K562 (cell line): ENCODE results near the gene KBTBD12. TPM values are rescaled to one million over a fixed set of nuclear protein-coding genes. Genes with fewer than 3 reads are reported as not detected.
"Not testable (repeated sequence)": the region's sequence is repeated elsewhere in the genome, so short reads cannot be mapped to it uniquely, and the experiment has no call there.

ENCODE experiments used
- ATAC-seq: fragments of 200-7000 bp; cut with Tn5 transposase; 3 replicates; pipeline ENCODE4 v1.9.1; 2020; ENCODE audit warnings: moderate library complexity
- BruUV-seq: library from RNA; stranded (reverse); fragments of 400-500 nt; replicated peaks from 2 replicates; lab custom pipeline; 2021; lab: Mats Ljungman, UMichigan
- CTCF ChIA-PET: fragments of 300-600 bp; formaldehyde crosslinking; extraction: SDS; loops from one replicate; lab custom pipeline; 2021; ENCODE audit warnings: low intra/inter-chr PET ratio; lab: Yijun Ruan, JAX
- POLR2A ChIA-PET: fragments of 300-600, 350-650 bp; sonication (Branson Sonifier 250); formaldehyde crosslinking; extraction: SDS; loops from one replicate; lab custom pipeline; 2021; ENCODE audit warnings: antibody characterized with exemption, inconsistent platforms; lab: Yijun Ruan, JAX
- DNase-seq, 4 experiments: peaks; one replicate each; pipeline versions ENCODE4 v3.0.0 to v3.0.0-alpha.2; 2011 to 2018; ENCODE audit warnings: low spot score in 3 of 4, mixed read lengths in 3 of 4; ENCODE audit errors: extremely low read depth in 1 of 4
- FAIRE-seq: peaks from 2 replicates; lab custom pipeline; 2011; peaks lifted over from hg19 to GRCh38; lab: Jason Lieb, UNC
- H2AFZ ChIP-seq: 2 replicates; pipeline ENCODE4 v1.6.0; 2011; ENCODE audit warnings: low read depth, low read length, control low read depth, inconsistent platforms
- H3K27ac ChIP-seq: fragments of 200-600 bp; 3 replicates; pipeline ENCODE4 v1.8.0; 2011; ENCODE audit warnings: low read depth, mild to moderate bottlenecking, control low read depth, inconsistent platforms, low read length, moderate library complexity, mixed read lengths; ENCODE audit errors: extremely low read depth
- H3K27me3 ChIP-seq, 2 experiments: fragments of 300-600 bp in 1 of 2; 2 replicates in 1 of 2; 3 replicates in 1 of 2; pipeline versions ENCODE4 v1.6.0 to v1.8.0; 2011; ENCODE audit warnings: inconsistent platforms in 2 of 2, low read length in 2 of 2, mild to moderate bottlenecking in 1 of 2, mixed read lengths in 1 of 2, moderate library complexity in 1 of 2; ENCODE audit not compliant: control insufficient read depth in 2 of 2, insufficient read depth in 2 of 2
- H3K36me3 ChIP-seq: fragments of 300-600 bp; 3 replicates; pipeline ENCODE4 v1.8.0; 2011; ENCODE audit warnings: mild to moderate bottlenecking, low read length, inconsistent platforms; ENCODE audit not compliant: control insufficient read depth, insufficient read depth
- H3K4me1 ChIP-seq, 2 experiments: fragments of 200-600 bp in 1 of 2; replicated peaks in 1 of 2; 2 replicates in 1 of 2; 3 replicates in 1 of 2; pipeline versions ENCODE4 v1.5.1 to v1.8.0; 2011; ENCODE audit warnings: inconsistent platforms in 2 of 2, low read length in 2 of 2, mild to moderate bottlenecking in 1 of 2, mixed read lengths in 1 of 2, moderate library complexity in 1 of 2; ENCODE audit not compliant: control insufficient read depth in 2 of 2, insufficient read depth in 2 of 2
- H3K4me2 ChIP-seq: 2 replicates; pipeline ENCODE4 v1.6.1; 2011; ENCODE audit warnings: low read length, control low read depth, inconsistent platforms, mixed read lengths; ENCODE audit not compliant: insufficient read depth
- H3K4me3 ChIP-seq: fragments of 200-600 bp; sonication (generic), shearing (Covaris generic); 2 replicates; pipeline ENCODE4 v1.5.1; 2016; ENCODE audit warnings: control low read depth, inconsistent platforms
- H3K79me2 ChIP-seq: fragments of 200-600 bp; 3 replicates; pipeline ENCODE4 v1.8.0; 2011; ENCODE audit warnings: low read length, inconsistent platforms; ENCODE audit not compliant: control insufficient read depth, insufficient read depth
- H3K9ac ChIP-seq, 2 experiments: 2 replicates each; pipeline versions ENCODE4 v1.6.0 to v1.6.1; 2011; ENCODE audit warnings: low read depth in 2 of 2, low read length in 2 of 2, control low read depth in 1 of 2, inconsistent platforms in 1 of 2, mild to moderate bottlenecking in 1 of 2, mixed read lengths in 1 of 2; ENCODE audit not compliant: insufficient read depth in 1 of 2
- H3K9me1 ChIP-seq: one replicate; pipeline ENCODE4 v1.6.0; 2011; ENCODE audit warnings: inconsistent platforms, mild to moderate bottlenecking, low read length, moderate library complexity; ENCODE audit not compliant: control insufficient read depth, insufficient read depth
- H3K9me3 ChIP-seq: replicated peaks from 2 replicates; pipeline ENCODE4 v1.5.1; 2011; ENCODE audit warnings: low read depth, low read length, inconsistent platforms; ENCODE audit not compliant: control insufficient read depth, insufficient read depth
- H4K20me1 ChIP-seq: replicated peaks from 2 replicates; pipeline ENCODE4 v1.6.1; 2011; ENCODE audit warnings: low read length, inconsistent platforms, mixed read lengths; ENCODE audit not compliant: control insufficient read depth, insufficient read depth
- HNRNPLL ChIP-seq: fragments of 200-400 bp; formaldehyde crosslinking; IDR thresholded peaks from 2 replicates; pipeline ENCODE4 v1.6.1; 2017; ENCODE audit warnings: low read length, low read depth, mild to moderate bottlenecking; ENCODE audit not compliant: poor library complexity, severe bottlenecking
- MAFG ChIP-seq: fragments of 450-650 bp; conservative IDR thresholded peaks from 2 replicates; pipeline ENCODE4 v1.6.1; 2016; ENCODE audit warnings: missing genetic modification characterization, missing compliant biosample characterization
- ZNF316 ChIP-seq: fragments of 450-650 bp; IDR thresholded peaks from 2 replicates; pipeline ENCODE4 v1.6.1; 2016
- ZSCAN29 ChIP-seq: fragments of 450-650 bp; IDR thresholded peaks from 2 replicates; pipeline ENCODE4 v1.6.1; 2017
- WGBS: fragments of 100-300 bp; shearing (Covaris generic); methylation state at CpG from one replicate; pipeline ENCODE4 v1.1.6; 2016; ENCODE audit warnings: low coverage, mixed read lengths; ENCODE audit not compliant: insufficient coverage; ENCODE audit errors: missing lambda C conversion rate; 5-methylcytosine and 5-hydroxymethylcytosine counted together
- in situ Hi-C: fragments of 300-500 bp; cut with MboI; formaldehyde crosslinking; loops from 4 replicates; pipeline ENCODE4 v1.15.0; 2018; ENCODE audit warnings: inconsistent platforms, mixed read lengths
- intact Hi-C: fragments of 100-400 bp; cut with micrococcal nuclease; formaldehyde crosslinking; loops from 2 replicates; pipeline ENCODE4 v1.14.2; 2022
- polyA plus RNA-seq, 8 experiments: library from polyadenylated mRNA; depleted of rRNA in 4 of 8; stranded (reverse) in 5 of 8; unstranded in 3 of 8; fragments of >200 nt; fragmentation: Nextera tagmentation in 2 of 8; fragmentation: Illumina TruSeq in 1 of 8; extraction: Ambion mirVana in 2 of 8; extraction: Trizol in 1 of 8; gene quantifications; 2 replicates each; pipeline versions ENCODE4 v1.2.1 to v1.2.3, GENCODE V29; 2011 to 2014; ENCODE audit warnings: inconsistent platforms in 1 of 8, missing spikeins in 1 of 8
- total RNA-seq, 7 experiments: library from RNA; depleted of rRNA in 6 of 7; stranded (reverse); fragments of >200 nt in 6 of 7; fragmentation: Illumina TruSeq in 2 of 7; extraction: Trizol in 2 of 7; gene quantifications; 2 replicates each; pipeline versions ENCODE4 v1.2.1 to v1.2.3, GENCODE V29; 2011 to 2021; ENCODE audit warnings: low replicate concordance in 1 of 7
- TF ChIP-seq, protein P1 (sequence below): sonication (generic); formaldehyde crosslinking; IDR thresholded peaks from 2 replicates; pipeline ENCODE4 v1.8.1; 2022; ENCODE audit warnings: missing genetic modification reagents

KBTBD12 gene
- total and polyA plus RNA-seq, 9 of the 15 experiments (the other 6 are each of a cell fraction or from before 2014, with no cell fraction given), result not detected

DNA sequence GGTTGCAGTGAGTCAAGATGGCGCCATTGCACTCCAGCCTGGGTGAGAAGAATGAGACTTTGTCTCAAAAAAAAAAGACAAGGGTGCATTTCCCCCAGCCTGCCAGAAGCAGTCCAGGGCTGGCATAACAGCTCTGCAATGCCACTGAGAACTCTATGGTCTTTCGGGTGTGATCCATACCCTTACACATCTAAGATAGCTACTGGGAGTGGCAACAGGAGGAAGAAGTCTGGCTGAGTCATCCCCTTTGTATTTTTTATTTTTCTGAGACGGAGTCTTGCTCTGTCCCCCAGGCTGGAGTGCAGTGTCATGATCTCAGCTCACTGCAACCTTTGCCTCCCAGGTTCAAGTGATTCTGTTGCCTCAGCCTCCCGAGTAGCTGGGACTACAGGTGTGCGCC lies 40.9 kb upstream of the KBTBD12 start:
- ATAC-seq, H2AFZ ChIP-seq, H3K27ac ChIP-seq, H3K4me3 ChIP-seq, POLR2A ChIA-PET, H3K9me1 ChIP-seq, CTCF ChIA-PET, intact Hi-C loops, H3K79me2 ChIP-seq, H3K9me3 ChIP-seq, H3K4me2 ChIP-seq, BruUV-seq, H3K36me3 ChIP-seq, FAIRE-seq, H3K4me1 ChIP-seq, H3K9ac ChIP-seq, in situ Hi-C loops, H4K20me1 ChIP-seq, DNase-seq: not testable (repeated sequence)
- WGBS, result 3% methylated on average over 4 of the region's 5 CpGs
- peaks cover 3 to 12% of the 10 kb centered on the region in 2 experiments; a peak in 3 of 5 replicates for H3K27me3 ChIP-seq
- TF ChIP-seq MAFG, result peak; percentile 30; the same call in 1 of the 2 replicates
- TF ChIP-seq, all 486 proteins: peak for 1; not testable (repeated sequence) for 485

DNA sequence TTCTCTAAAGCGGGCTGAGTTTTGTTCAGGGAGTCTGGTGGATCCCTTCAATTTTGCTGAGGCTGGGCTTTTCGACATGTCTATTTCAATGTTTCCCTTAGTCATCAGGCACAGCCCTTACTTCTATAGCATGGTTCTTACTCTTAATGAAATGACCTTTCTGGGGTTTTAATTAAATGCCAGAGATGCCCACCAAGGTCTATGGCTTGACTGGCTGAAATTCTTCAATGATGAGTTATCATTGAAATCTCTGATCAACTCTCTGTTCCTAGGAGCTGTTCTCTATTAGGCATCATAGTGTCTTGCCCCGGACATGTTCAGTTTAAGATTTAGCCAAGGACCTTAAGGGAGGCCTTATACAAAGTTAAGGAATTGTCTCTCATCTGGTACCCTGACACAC lies 33.4 kb upstream of the KBTBD12 start:
- no TSS peak for BruUV-seq
- H2AFZ ChIP-seq, result no peak overlapping the region
- H3K27me3 ChIP-seq, result peaks cover 0 to 4% of the 10 kb centered on the region in 2 experiments; a peak in 3 of 5 replicates
- H3K4me3 ChIP-seq, result no peak overlapping the region
- H3K27ac ChIP-seq, result no peak overlapping the region
- H3K4me2 ChIP-seq, result no peak overlapping the region
- TF ChIP-seq, protein P1, sequence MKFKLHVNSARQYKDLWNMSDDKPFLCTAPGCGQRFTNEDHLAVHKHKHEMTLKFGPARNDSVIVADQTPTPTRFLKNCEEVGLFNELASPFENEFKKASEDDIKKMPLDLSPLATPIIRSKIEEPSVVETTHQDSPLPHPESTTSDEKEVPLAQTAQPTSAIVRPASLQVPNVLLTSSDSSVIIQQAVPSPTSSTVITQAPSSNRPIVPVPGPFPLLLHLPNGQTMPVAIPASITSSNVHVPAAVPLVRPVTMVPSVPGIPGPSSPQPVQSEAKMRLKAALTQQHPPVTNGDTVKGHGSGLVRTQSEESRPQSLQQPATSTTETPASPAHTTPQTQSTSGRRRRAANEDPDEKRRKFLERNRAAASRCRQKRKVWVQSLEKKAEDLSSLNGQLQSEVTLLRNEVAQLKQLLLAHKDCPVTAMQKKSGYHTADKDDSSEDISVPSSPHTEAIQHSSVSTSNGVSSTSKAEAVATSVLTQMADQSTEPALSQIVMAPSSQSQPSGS, result no peak
- TF ChIP-seq ZNF316, result 0 out of 2 replicates have a peak, but pooled peaks have one; percentile 32
- TF ChIP-seq ZSCAN29, result no peak
- no peak for TF ChIP-seq HNRNPLL
- ChIA-PET POLR2A (no interaction called here), CTCF (no interaction called here)
- no peaks in the 10 kb centered on the region for H3K9me3 ChIP-seq
- H4K20me1 ChIP-seq, result no peaks in the 10 kb centered on the region
- no peak overlapping the region for H3K9ac ChIP-seq
- intact Hi-C loops (no loop called here), in situ Hi-C loops (no loop called here)
- no peaks in the 10 kb centered on the region for H3K9me1 ChIP-seq
- no peaks in the 10 kb centered on the region for H3K36me3 ChIP-seq
- DNase-seq (no peak), ATAC-seq (no peak), FAIRE-seq (no peak)
- H3K4me1 ChIP-seq, result peaks cover 0 to 3% of the 10 kb centered on the region in 2 experiments; a peak in 2 of 5 replicates
- H3K79me2 ChIP-seq, result no peaks in the 10 kb centered on the region
- WGBS, result 2% methylated on average over 3 of the region's 3 CpGs
